GM18517 (cell line): Measurements from ENCODE around the gene IL36B.

Experiments used
- ATAC-seq: cut with Tn5 transposase; IDR thresholded peaks from one replicate; pipeline ENCODE4 v1.9.1; 2021; ENCODE audit warnings: mild to moderate bottlenecking, moderate library complexity; ENCODE audit not compliant: unreplicated experiment

The IL36B gene

DNA sequence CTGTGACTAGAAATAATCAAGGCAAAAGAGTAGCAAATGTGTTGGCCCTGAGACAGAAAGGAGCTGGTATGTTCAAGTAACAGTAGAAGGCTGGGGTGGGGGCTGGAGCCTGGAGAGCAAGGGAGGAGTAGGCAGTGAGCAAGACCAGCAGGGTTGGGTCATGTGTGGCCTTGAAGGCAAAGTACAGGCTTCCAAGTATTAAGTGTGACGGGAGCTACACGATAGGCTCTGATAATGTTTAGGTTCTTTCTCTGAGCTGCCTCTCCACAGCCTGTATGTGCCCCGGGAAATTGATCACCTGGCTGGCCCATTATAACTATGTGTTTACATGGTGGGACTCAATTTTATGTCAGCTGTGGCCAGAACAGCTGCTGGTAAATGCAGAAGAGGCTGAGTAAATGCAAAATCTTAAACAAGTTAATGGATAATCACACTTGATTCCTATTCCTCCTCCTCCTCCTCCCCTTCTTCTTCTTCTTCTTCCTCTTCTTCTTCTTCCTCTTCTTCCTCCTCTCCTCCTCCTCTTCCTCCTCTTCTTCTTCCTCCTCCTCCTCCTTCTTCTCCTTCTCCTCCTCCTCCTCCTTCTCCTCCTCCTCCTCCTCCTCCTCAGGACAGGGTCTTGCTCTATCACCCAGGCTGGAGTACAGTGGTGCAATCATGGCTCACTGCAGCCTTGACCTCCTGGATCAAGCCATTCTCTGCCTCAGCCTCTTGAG, 24.4 kb upstream of the IL36B start:
- no peak for ATAC-seq

DNA sequence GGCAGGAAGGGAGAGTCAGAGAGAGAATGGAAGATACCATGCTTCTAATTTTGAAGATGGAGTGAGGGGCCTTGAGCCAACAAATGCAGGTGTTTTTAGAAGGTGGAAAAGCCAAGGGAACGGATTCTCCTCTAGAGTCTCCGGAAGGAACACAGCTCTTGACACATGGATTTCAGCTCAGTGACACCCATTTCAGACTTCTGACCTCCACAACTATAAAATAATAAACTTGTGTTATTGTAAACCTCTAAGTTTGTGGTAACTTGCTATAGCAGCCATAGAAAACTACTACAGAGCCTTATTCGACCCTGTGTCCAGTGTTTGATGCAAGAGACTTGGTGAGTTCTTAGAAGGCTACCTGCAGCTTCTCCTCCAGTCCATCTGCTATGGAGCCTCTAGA, 22.9 kb upstream of the IL36B start:
- ATAC-seq = no peak

DNA sequence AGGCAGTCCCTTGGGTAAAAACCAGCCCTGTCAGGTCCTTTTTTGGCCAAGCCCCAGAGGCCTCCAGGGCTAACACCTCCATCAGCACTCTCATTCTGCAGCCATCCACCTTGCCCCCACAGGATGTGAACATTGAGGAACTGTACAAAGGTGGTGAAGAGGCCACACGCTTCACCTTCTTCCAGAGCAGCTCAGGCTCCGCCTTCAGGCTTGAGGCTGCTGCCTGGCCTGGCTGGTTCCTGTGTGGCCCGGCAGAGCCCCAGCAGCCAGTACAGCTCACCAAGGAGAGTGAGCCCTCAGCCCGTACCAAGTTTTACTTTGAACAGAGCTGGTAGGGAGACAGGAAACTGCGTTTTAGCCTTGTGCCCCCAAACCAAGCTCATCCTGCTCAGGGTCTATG, 22.4 kb upstream of the IL36B start:
- no peak for ATAC-seq

DNA sequence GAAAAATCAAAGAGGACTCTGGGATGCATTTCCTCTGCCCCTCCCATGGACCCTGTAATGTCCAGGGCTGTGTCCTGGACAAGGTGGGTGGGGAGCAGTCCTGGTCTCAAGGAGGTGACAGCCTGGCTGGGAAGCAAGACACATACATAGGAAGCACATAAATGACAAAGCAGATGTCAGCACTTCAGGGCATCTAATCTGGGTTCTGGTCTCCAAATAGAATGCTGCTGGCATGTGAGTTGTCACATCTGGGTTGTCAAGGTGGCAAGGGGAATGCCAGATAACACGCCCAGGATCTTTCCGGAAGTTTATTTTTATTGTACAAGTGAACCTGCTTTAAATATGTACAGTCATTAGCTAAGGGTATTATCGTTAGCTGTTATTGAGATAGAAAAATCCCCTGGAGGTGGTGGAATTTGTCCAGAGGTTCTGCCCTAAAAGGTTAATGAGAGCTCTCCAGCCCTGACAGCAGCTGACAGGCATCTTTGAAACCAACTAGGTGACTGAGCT, 20.7 kb upstream of the IL36B start:
- no peak for ATAC-seq

DNA sequence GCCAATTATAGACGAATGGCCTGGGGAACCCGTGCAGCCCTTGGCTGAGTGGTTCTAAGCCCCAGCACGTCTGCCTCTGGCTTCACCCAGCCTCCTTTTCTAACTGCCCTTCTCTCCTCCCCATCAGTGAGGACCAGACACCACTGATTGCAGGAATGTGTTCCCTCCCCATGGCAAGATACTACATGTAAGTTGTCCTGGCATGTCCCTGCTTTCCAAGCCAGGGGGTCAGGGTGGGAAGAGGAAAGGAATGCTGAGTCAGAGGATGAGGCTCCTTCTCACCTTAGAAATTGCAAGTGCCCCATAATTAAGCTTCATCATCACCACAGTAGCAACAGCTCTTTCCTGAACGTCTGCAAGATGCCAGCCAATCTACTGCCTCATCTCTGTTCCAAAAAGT, 19.9 kb upstream of the IL36B start:
- no peak for ATAC-seq

DNA sequence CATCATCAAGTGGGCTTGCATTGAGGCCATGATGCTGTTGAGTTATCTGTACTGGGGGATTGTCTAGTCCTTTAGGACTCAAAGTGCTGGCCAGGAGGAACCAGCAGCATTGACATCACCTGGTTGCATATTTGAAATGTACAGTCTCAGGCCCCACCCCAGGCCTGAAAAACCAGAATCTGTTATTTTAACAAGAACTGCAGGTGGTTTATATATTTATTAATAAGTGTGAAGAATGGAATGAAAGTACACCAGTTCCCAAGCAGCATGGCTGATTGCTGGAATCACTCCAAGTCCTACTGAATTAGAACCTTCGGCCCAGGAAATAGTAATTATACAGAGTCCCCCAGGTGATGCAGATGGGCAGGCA, 17.9 kb upstream of the IL36B start:
- ATAC-seq = no peak

DNA sequence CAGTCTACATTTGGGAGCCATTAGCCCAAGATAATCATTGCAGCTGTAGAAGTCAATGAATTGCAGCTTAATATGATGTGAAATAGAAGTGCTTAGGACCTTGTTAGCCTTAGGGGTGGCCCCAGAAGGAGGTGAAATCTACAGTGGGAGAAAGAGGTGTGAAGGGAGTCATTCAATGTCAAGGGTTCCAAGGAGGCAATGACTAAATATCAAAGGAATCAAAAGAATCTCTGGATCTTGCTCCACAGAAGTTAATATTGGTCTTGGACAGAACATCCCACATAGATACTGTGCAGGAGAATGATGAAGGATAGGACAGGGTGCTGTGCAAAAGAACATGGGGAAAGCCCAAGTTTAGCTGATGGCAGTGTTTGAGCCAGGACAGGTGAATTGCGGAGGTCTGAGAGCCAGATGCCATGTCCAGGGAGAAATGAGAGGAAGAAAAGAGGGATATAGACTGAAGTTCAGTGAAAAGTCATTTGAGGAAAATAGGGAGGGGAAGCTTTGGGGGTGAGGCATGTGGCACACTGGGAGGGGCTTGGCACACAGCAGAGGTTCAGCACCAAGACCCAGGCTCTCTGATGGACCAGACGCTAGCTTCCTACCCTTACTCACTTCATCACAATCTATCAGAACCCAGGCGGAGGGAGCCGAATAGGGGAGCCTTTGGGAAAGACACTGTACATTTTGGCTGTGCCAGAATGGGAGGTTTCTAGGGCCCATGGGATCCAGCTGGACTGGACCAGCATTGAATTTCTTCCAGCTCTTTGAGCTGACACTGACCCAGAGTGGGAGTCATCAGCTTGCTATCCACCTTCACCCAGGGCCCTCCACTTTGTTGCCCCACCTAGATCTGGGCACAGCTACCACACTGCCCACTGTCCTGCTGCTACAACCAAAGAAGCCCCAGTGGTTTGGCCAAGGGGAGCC, 17.3 kb upstream of the IL36B start:
- no peak for ATAC-seq

DNA sequence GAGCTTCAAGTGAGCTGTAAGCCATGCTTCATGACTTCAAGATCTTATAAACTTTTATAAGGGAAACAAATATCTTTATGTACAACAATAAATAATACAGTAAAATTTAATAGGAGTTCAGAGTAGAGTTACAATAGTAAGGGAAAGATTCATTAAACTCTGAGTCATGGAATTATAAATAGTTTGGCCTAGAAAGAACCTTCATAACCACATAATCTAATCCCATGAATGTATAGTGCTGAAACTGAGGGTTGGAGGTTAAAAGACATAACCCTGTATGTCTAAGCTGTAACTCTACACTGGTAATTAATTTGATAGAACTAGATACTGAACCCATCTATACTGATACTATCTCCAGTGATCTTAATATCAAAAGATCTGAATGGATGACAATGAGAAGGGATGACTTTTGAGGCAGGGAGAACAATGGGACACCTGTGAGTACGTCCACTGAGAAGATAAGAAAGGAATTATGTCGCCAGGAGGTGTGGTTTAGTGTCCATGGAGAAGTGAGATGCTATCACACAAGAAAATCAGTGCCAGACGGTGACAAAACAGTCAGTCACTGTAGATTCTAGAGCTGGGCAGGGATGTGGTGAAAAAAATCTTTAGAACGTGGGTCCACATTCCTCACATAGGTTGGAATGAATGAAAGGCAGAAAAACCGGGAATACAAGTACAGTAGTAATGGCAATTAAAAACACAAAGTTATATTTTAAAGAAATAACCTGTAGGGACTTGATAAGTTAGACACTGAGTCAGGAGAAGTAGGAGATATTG, 16.2 kb upstream of the IL36B start:
- ATAC-seq = no peak

DNA sequence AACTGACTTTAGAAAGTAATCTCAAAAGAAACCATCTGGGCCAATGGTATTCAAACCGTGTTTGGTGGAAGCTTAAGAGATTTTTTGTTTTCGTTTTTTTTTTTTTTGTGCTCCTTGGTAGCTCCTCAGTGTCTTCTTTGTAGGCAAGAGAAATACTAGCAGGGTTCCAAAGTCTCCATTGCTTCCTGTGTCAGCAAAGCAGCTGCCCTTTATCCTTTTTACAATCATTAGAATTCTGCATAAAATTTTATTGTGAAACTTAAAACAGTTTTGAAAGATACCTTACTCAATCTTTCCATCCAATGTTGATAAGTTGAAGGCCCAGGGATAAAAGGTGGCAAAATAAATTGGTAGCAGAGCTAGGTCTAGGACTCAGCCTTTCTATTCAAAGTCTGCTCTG, 15.6 kb upstream of the IL36B start:
- no peak for ATAC-seq

DNA sequence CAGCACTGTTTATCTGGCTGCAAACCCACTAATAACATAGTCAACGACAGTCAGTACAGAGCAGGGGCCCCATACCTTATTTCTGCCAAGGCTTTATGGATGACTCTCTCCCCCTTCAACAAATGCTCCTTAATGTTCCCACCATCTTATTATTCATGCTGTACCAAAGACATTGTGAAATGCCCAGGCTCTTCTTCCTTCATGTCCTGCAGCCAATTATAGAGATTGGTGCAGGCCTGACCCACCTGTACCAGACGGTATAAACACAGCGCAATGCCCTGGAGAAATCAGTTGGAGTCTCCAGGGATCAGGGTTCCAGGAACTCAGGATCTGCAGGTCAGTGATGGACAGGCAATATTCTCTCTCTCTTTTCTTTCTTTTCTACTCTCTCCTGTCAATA, 15.0 kb upstream of the IL36B start, which contains the start of gene IL1F10:
Gene IL1F10 (plus strand): TSS at position 290 of the 400 bp plus-strand sequence. CDS start 4,769 bp downstream, outside the sequence.
- ATAC-seq = no peak

DNA sequence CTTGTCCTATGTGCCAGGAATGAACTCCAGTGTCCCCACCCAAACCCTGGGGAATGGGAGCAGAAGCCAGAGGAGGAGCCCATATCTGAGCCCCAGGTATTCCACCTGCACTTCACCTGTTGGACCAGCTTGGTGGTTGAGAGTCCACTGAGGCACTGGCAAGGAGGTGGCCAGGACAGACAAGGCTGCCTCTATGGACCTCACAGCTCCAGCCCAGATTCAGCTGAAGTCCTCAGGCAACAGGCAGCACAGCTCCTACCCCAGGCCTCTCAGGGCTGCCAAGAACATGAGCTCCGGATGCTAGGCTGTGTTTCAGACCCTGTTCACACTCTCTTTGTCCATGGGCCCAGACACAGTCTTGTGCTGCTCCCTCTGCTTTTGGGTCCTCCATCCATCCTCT, 12.2 kb upstream of the IL36B start:
- ATAC-seq = no peak

DNA sequence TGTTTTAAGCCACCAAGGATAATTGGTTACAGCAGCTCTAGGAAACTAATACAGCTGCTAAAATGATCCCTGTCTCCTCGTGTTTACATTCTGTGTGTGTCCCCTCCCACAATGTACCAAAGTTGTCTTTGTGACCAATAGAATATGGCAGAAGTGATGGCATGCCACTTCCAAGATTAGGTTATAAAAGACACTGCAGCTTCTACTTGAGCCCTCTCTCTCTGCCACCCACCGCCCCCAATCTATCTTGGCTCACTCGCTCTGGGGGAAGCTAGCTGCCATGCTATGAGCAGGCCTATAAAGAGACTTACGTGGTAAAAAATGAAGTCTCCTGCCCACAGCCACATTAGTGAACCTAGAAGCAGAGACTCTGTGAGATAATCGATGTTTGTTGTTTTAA, 11.6 kb upstream of the IL36B start:
- ATAC-seq = no peak

DNA sequence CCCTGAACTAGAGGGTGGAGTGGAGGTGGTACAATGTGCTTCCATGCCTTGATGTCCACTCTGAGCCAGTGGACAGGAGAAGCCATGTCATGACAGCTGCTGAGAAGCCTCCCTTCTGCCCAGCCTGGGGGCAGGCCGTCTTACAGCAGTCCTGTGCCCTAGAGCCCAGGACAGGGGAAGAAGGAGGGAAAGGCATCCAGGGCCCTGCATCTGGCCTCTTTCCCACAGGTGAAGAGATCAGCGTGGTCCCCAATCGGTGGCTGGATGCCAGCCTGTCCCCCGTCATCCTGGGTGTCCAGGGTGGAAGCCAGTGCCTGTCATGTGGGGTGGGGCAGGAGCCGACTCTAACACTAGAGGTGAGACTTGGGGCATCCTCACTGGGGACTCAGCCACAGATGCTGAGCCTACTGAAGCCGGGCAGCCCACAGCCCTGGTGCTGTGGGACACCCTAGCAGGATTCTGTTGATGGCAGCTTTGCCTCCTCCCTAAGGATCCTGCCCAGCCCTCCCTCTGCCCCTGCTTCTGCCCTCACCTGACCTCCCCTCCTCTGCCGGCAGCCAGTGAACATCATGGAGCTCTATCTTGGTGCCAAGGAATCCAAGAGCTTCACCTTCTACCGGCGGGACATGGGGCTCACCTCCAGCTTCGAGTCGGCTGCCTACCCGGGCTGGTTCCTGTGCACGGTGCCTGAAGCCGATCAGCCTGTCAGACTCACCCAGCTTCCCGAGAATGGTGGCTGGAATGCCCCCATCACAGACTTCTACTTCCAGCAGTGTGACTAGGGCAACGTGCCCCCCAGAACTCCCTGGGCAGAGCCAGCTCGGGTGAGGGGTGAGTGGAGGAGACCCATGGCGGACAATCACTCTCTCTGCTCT, 9.5 kb upstream of the IL36B start:
- no peak for ATAC-seq

DNA sequence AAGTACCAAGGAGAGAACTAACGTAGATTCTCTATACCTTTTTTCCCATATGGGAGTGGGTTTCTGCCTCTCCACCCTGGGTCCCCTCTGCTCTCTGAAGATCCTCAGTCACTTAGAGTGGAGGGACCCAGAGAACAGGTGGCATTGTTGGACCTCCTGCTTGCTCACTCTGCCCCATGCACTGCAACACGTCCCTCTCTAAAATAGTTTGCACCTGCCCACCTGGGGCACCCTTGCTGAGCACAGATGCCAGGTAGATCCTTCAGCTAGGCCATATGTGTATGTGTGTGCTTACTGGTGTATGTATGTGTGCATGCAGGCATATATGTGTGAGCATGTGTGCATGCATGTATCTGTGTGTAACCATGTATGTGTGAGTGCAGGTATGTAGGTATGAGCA, 8.6 kb upstream of the IL36B start:
- ATAC-seq = no peak

DNA sequence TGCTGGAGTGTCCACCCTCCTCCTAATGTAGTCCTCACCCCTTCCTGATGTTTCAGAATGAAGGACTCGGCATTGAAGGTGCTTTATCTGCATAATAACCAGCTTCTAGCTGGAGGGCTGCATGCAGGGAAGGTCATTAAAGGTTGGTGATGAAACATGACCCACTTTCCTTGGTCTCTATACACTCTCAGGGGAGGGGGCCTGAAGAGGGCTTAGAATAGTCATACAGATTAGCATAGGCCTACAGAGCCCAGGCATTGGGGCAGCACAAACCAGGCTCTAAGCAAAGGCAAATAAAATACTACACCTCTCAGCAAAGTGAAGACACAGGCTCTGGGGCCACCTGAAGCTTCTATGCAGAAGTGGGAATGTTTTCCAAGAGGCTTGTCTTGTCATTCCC, 8.1 kb upstream of the IL36B start:
- no peak for ATAC-seq

DNA sequence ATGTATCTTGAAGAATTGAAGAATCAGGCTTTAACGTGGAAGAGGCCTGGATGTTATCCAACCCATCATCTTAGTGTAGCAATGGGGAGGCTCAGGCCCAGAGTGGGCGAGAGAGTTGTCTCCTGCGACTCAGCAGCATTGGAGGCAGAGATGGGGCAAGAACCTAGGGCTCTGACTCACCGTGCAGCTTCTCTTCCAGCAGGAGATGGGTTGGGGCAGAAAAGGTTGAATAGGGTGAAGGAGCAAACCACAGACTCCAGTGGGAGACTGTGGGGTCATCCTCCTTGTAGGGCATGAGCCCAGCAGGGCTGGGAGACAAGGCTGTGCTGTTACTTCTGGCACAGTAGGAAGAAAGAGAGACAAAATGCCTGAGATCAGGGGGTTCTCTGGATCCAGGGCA, 7.7 kb upstream of the IL36B start:
- ATAC-seq = no peak

DNA sequence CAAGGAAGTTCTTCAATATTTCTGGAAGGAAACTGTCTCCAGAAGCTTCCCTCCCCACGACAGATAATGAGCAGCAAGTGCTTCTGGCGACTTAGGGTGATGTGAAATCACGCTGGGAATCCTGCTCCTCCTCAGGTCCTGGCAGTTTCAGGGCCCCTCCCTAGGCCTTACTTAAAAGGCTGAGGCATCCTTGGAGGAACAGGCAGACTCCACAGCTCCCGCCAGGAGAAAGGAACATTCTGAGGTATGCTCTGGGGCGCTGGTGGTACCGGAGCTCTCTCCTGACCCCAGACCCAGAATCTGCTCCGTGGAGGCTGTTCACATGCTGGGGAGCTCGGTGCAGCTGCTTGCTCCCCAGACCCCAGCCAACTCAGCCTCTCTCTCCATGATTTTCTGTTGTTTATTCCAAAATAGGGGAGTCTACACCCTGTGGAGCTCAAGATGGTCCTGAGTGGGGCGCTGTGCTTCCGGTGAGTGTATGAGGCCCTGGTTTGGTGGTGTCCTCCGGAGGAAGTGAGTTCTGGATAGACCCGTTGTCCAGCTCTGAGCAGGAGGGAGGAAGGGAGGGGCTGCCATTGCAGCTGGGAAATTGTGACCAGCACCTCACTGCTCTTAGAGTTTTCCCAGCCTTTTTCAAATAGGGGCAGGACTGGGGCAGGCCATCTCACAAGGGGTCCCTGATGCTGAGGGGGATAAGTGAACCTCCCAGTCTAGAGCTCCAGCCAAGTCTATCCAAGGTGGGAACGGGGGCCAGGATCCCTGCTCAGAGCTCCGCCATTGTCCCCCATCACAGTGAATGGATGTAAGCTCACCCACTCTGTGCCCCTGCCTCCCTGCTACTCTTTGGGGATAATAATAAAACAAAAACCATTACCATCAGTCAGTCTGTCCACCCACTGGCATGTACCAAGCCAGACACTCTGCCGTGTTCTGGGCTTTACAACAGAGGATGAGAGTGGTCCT, 6.6 kb upstream of the IL36B start, which contains the start of gene IL36RN:
Gene IL36RN (plus strand): TSS at position 201 of the 963 bp plus-strand sequence. CDS start 241 bp downstream, at position 442.
- no peak for ATAC-seq

DNA sequence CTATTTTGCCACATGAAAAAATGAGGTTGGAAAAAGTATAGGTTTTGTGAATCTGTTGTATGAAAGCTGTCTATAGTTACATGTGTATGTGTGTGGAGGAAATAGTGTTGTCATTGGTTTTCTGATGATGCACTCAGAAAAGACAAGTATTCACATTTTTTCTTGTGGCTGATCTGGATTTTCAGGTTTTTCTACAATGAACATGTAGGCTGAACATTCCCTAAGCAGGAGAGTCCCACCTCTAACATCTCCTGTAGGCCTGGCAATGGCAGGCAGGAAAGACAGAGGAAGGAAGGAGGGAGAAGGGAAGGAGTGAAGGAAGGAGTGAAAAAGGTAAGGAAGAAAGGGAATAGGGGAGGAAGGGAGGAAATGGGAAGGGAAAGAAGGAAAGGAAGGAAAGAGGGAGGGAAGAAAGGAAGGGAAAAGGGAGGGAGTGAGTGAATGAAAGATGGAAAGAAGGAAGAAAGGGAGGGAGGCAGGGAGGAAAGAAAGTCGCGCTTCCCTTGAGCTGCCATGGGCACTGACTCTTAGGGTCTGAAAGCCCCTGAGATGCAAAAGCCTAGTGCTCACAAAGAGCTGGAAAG, 5.8 kb upstream of the IL36B start:
- ATAC-seq = no peak

DNA sequence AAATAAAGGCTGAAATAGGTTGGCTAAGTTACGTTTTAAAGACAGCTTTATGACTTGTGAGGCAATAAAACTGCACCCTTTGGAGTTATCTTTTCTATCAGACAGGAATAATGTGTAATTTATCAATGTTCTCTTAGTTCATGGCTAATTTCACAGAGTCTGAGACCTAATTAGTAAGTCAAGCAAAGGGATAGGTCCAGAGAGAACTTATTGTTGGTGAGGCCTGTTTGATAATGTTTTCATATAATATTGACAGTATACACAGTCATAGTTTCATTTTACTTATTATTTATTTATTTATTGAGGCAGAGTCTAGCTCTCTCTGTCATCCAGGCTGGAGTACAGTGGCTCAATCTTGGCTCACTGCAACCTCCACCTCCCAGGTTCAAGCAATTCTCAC, 4.5 kb upstream of the IL36B start:
- ATAC-seq = no peak
